K562 (cell line): ENCODE data around the gene ICAM1. TPM values are rescaled to one million over a fixed set of nuclear protein-coding genes. Genes with fewer than 3 reads are reported as not detected.

Source experiments
- ARHGAP35 ChIP-seq: fragments of 450-650 bp; IDR thresholded peaks from 2 replicates; pipeline ENCODE4 v1.6.1; 2018; ENCODE audit not compliant: partially characterized antibody
- CTBP1 ChIP-seq: fragments of 450-650 bp; IDR thresholded peaks from 2 replicates; pipeline ENCODE4 v1.6.1; 2016; ENCODE audit warnings: borderline replicate concordance
- DACH1 ChIP-seq: fragments of 450-650 bp; IDR thresholded peaks from 2 replicates; pipeline ENCODE4 v1.6.1; 2018; ENCODE audit not compliant: partially characterized antibody
- NR2C2 ChIP-seq, 2 experiments: fragments of 200-800 bp in 1 of 2; sonication (Bioruptor generic) in 1 of 2; sonication (generic) in 1 of 2; formaldehyde crosslinking in 1 of 2; IDR thresholded peaks; 2 replicates each; pipeline versions ENCODE4 v1.6.1 to v1.8.0; 2016 to 2022; ENCODE audit warnings: mild to moderate bottlenecking in 1 of 2, missing compliant biosample characterization in 1 of 2, missing genetic modification characterization in 1 of 2, missing genetic modification reagents in 1 of 2
- NR3C1 ChIP-seq: sonication (generic); formaldehyde crosslinking; IDR thresholded peaks from 2 replicates; pipeline ENCODE4 v1.8.1; 2022; ENCODE audit warnings: missing genetic modification reagents
- PRPF4 ChIP-seq: fragments of 200-400 bp; formaldehyde crosslinking; IDR thresholded peaks from one replicate; pipeline ENCODE4 v1.6.1; 2017; ENCODE audit warnings: low read length, low read depth, mild to moderate bottlenecking; ENCODE audit not compliant: insufficient read depth, poor library complexity, severe bottlenecking
- RERE ChIP-seq: sonication (generic); formaldehyde crosslinking; IDR thresholded peaks from 2 replicates; pipeline ENCODE4 v1.8.0; 2023; ENCODE audit warnings: missing genetic modification reagents, mild to moderate bottlenecking, borderline replicate concordance
- TRIM25 ChIP-seq: fragments of 450-650 bp; IDR thresholded peaks from 2 replicates; pipeline ENCODE4 v1.7.0; 2016; ENCODE audit warnings: borderline replicate concordance
- YY1 ChIP-seq, 3 experiments: IDR thresholded peaks; 2 replicates each; pipeline ENCODE4 v1.6.1; 2011; ENCODE audit warnings: low read length in 2 of 3, mild to moderate bottlenecking in 2 of 3, moderate library complexity in 2 of 3, borderline replicate concordance in 1 of 3, control low read depth in 1 of 3, low read depth in 1 of 3; ENCODE audit not compliant: insufficient read depth in 3 of 3, insufficient replicate concordance in 2 of 3, control insufficient read depth in 1 of 3, insufficient read length in 1 of 3; ENCODE audit errors: extremely low read depth in 1 of 3
- ZBTB33 ChIP-seq: sonication (generic); formaldehyde crosslinking; IDR thresholded peaks from 2 replicates; pipeline ENCODE4 v1.8.1; 2023; ENCODE audit warnings: mild to moderate bottlenecking, missing genetic modification reagents
- ZNF311 ChIP-seq: fragments of 250-450 bp; sonication (Bioruptor Pico); IDR thresholded peaks from 2 replicates; pipeline ENCODE4 v1.4.0; 2020; ENCODE audit warnings: mild to moderate bottlenecking, moderate library complexity
- ZNF436 ChIP-seq: fragments of 250-450, 450-650 bp; sonication (Bioruptor Pico); formaldehyde crosslinking; IDR thresholded peaks from 2 replicates; pipeline ENCODE4 v1.7.0; 2020; ENCODE audit warnings: mild to moderate bottlenecking
- ZNF589 ChIP-seq: fragments of 200-800 bp; sonication (Bioruptor generic); IDR thresholded peaks from 2 replicates; pipeline ENCODE4 v1.6.1; 2016; ENCODE audit warnings: low read depth, missing genetic modification characterization, missing compliant biosample characterization
- polyA plus RNA-seq, 8 experiments: library from polyadenylated mRNA; depleted of rRNA in 4 of 8; stranded (reverse) in 5 of 8; unstranded in 3 of 8; fragments of >200 nt; fragmentation: Nextera tagmentation in 2 of 8; fragmentation: Illumina TruSeq in 1 of 8; extraction: Ambion mirVana in 2 of 8; extraction: Trizol in 1 of 8; gene quantifications; 2 replicates each; pipeline versions ENCODE4 v1.2.1 to v1.2.3, GENCODE V29; 2011 to 2014; ENCODE audit warnings: inconsistent platforms in 1 of 8, missing spikeins in 1 of 8
- total RNA-seq, 7 experiments: library from RNA; depleted of rRNA in 6 of 7; stranded (reverse); fragments of >200 nt in 6 of 7; fragmentation: Illumina TruSeq in 2 of 7; extraction: Trizol in 2 of 7; gene quantifications; 2 replicates each; pipeline versions ENCODE4 v1.2.1 to v1.2.3, GENCODE V29; 2011 to 2021; ENCODE audit warnings: low replicate concordance in 1 of 7

ICAM1 gene
- total and polyA plus RNA-seq, 9 of the 15 experiments (the other 6 are each of a cell fraction or from before 2014, with no cell fraction given): 2.3 to 24.4 (median 13.4) TPM

GRCh38 chr19:10289836-10290356 lies 19.0 kb downstream of the ICAM1 start, which contains the start of gene ICAM5 (continued):
- no peak for TF ChIP-seq DACH1
- TF ChIP-seq CTBP1: peak; percentile 47; the same call in 1 of the 2 replicates
- peak; percentile 8 for TF ChIP-seq ARHGAP35
- TF ChIP-seq TRIM25: no peak
- TF ChIP-seq YY1 (IDR thresholded peaks at IDR 0.05; ENCODE audit: borderline replicate concordance in 1 of 3, control insufficient read depth in 1 of 3, extremely low read depth in 1 of 3, insufficient read depth in 3 of 3, insufficient read length in 1 of 3, insufficient replicate concordance in 2 of 3, low read depth in 1 of 3, low read length in 2 of 3): peak in 1 of 3 experiments; percentile 0
- no peak for TF ChIP-seq ZBTB33 (CRISPR knock-in tag)
- no peak for TF ChIP-seq NR2C2 (CRISPR knock-in tag; IDR thresholded peaks at IDR 0.05)
- no peak for TF ChIP-seq NR2C2 (tag; IDR thresholded peaks at IDR 0.05)
- no peak for TF ChIP-seq ZNF436
- no peak for TF ChIP-seq NR3C1 (CRISPR knock-in tag)
- TF ChIP-seq PRPF4: no peak
- no peak for TF ChIP-seq ZNF311 (CRISPR knock-in tag)
- no peak for TF ChIP-seq ZNF589
- TF ChIP-seq RERE (CRISPR knock-in tag): no peak
